NCI-H524 treated with DMSO at 0.1 percent for 48 hours (cell line): ENCODE data around the gene PI4KA.
"Not testable (repeated sequence)": the region's sequence is repeated elsewhere in the genome, so short reads cannot be mapped to it uniquely, and the experiment has no call there.

Experiments used
- DNase-seq: peaks from one replicate; lab custom pipeline; 2025; lab: John Stamatoyannopoulos, UW

PI4KA gene

GRCh38 chr22:20694256-20694655 lies 164.4 kb downstream of the PI4KA start:
- DNase-seq, result not testable (repeated sequence)

- not testable (repeated sequence) for DNase-seq
Observed at GRCh38 chr22:20692926-20693325, 165.7 kb downstream of the PI4KA start.

- not testable (repeated sequence) for DNase-seq
Observed at GRCh38 chr22:20690586-20691317, 167.9 kb downstream of the PI4KA start.

GRCh38 chr22:20687356-20688172 lies 171.0 kb downstream of the PI4KA start:
- not testable (repeated sequence) for DNase-seq

GRCh38 chr22:20685764-20686163 lies 172.8 kb downstream of the PI4KA start:
- not testable (repeated sequence) for DNase-seq

- not testable (repeated sequence) for DNase-seq
Observed at GRCh38 chr22:20678792-20679435, 179.7 kb downstream of the PI4KA start.

- no peak for DNase-seq
Observed at GRCh38 chr22:20677684-20678242, 180.8 kb downstream of the PI4KA start.

- not testable (repeated sequence) for DNase-seq
Observed at GRCh38 chr22:20675613-20676012, 183.0 kb downstream of the PI4KA start.

- DNase-seq, result no peak
Observed at GRCh38 chr22:20674998-20675397, 183.6 kb downstream of the PI4KA start.

- DNase-seq, result no peak
Observed at GRCh38 chr22:20673295-20674195, 185.1 kb downstream of the PI4KA start.

- DNase-seq, result no peak
Observed at GRCh38 chr22:20672732-20673131, 185.9 kb downstream of the PI4KA start.

GRCh38 chr22:20672082-20672424 lies 186.6 kb downstream of the PI4KA start:
- no peak for DNase-seq

- DNase-seq, result no peak
Observed at GRCh38 chr22:20671409-20672081, 187.1 kb downstream of the PI4KA start.

- not testable (repeated sequence) for DNase-seq
Observed at GRCh38 chr22:20670457-20671261, 188.0 kb downstream of the PI4KA start.

- not testable (repeated sequence) for DNase-seq
Observed at GRCh38 chr22:20669884-20670283, 188.7 kb downstream of the PI4KA start.

- not testable (repeated sequence) for DNase-seq
Observed at GRCh38 chr22:20669471-20669870, 189.1 kb downstream of the PI4KA start.

- not testable (repeated sequence) for DNase-seq
Observed at GRCh38 chr22:20668769-20669168, 189.8 kb downstream of the PI4KA start.

- not testable (repeated sequence) for DNase-seq
Observed at GRCh38 chr22:20668226-20668625, 190.4 kb downstream of the PI4KA start.

GRCh38 chr22:20667548-20667947 lies 191.1 kb downstream of the PI4KA start:
- not testable (repeated sequence) for DNase-seq

- DNase-seq, result no peak
Observed at GRCh38 chr22:20666560-20666959, 192.1 kb downstream of the PI4KA start.
